Pancreas (tissue), 10 donors: Measurements from ENCODE around the gene FAP. TPM values are rescaled to one million over a fixed set of nuclear protein-coding genes. Genes with fewer than 3 reads are reported as not detected.

Experiments
- ATAC-seq, 4 donors: fragments of 200-7000 bp; cut with Tn5 transposase; one replicate each; pipeline versions ENCODE4 v1.8.0 to v1.9.1; 2020; ENCODE audit warnings: mild to moderate bottlenecking in 4 of 4, moderate library complexity in 4 of 4
- DNase-seq, 6 donors: peaks; one replicate each; pipeline ENCODE4 v3.0.0-alpha.2; 2020
- FAIRE-seq: peaks from 2 replicates; lab custom pipeline; 2012; peaks lifted over from hg19 to GRCh38; lab: Jason Lieb, UNC
- H3K27ac ChIP-seq, 4 donors: fragments of 200-600 bp; sonication (generic); 1 replicate in 3 of 4; 2 replicates in 1 of 4; pipeline versions ENCODE4 v1.5.0 to v1.8.0; 2020
- H3K27me3 ChIP-seq, 4 donors: fragments of 200-600 bp; one replicate each; pipeline ENCODE4 v1.8.0; 2021
- H3K36me3 ChIP-seq, 3 donors: fragments of 200-600 bp; sonication (generic) in 1 of 3; one replicate each; pipeline versions ENCODE4 v1.5.0 to v1.8.0; 2020 to 2021
- H3K4me1 ChIP-seq, 3 donors: fragments of 200-600 bp; one replicate each; pipeline ENCODE4 v1.8.0; 2021
- H3K4me3 ChIP-seq, 4 donors: fragments of 200-600 bp; sonication (generic) in 2 of 4; one replicate each; pipeline versions ENCODE4 v1.5.0 to v1.8.0; 2020 to 2021
- H3K9me3 ChIP-seq, 4 donors: fragments of 200-600 bp; one replicate each; pipeline ENCODE4 v1.8.0; 2021
- WGBS, 2 donors: extraction: QIAGEN DNeasy Blood & Tissue Kit; methylation state at CpG; one replicate each; pipeline ENCODE4 v1.1.7; 2013; 5-methylcytosine and 5-hydroxymethylcytosine counted together
- intact Hi-C, 3 donors: fragments of 100-400 bp; cut with DNase I; formaldehyde crosslinking; loops; one replicate each; pipeline versions ENCODE4 v1.11.1 to v1.14.2; 2022
- polyA plus RNA-seq, 2 donors: library from polyadenylated mRNA; stranded (reverse); fragments of 200-250 nt; gene quantifications; one replicate each; pipeline ENCODE4 v1.2.3, GENCODE V29; 2013
- total RNA-seq, 6 donors: library from RNA; stranded (reverse); fragmentation: NEBNext Ultra II Directional in 4 of 6; extraction: Animal tissue kit (Norgen Biotek cat#: 25700) in 4 of 6; gene quantifications; one replicate each; pipeline versions ENCODE4 v1.2.1 to v1.2.4, GENCODE V29; 2021 to 2023
- TF ChIP-seq, protein P1 (sequence below), 4 donors: fragments of 200-600 bp; sonication (generic) in 3 of 4; IDR thresholded peaks; one replicate each; pipeline versions ENCODE4 v1.5.0 to v1.8.0; 2021; ENCODE audit warnings: antibody characterized with exemption in 4 of 4
- donor health status: healthy with polysubstance abuse.
- donor health status: DM: no; HTN: no; CAD: no; lungs with moderate emphysema.
- donor health status: DM: no; HTN: no; CAD: no.
- donor health status: control.
- donor health status: control.
- donor health status: Bipolar disorder and iron deficiency.
- donor health status: DM: yes; HTN: yes; CAD: no.
- donor health status: DM: no; HTN: no; CAD: no.
- donor health status: DM: no; HTN: no; CAD: no.
- donor health status: DM: yes; HTN: yes; CAD: no.

The FAP gene
- total and polyA plus RNA-seq, 8 donors = 0.98 to 38.1 (median 8.4) TPM

DNA sequence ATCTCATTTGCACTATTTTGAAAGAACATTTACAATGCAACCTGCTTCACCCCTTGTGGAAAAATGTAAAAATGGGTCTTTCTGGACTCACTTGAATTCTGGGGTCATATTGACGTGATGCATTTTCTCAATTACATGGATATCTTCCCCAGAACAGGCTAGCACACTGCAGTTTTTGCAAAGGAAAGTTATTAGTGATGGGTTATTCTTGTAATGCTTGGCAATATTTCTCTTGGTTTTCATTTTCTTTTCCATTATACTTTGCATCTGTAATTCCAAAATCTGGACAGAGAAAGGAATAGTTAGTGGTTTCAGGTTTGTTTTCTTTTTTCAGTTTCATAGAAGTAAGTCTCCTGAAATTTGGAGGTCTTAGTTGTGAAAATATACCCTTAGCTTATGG, 24.8 kb upstream of the FAP start:
- intact Hi-C loops = no loop called here

DNA sequence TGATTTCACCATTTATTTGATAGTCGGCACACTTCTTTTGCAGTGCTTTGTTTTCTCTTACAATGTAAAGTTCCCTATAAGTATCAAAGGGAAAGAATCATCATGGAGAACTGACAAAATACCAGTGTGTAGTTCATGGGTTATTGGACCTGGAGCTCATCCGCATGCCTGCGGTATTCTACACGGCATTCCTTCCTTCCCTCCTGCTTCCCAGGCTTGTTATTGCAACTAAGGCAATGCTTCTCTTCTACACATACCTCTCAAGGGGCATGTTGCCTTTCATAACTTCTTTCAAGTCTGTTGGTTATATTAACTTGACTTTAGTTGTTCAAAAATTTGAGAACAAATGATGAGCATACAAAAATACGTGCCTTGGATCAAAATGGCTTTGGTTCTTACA, 24.3 kb upstream of the FAP start:
- H3K9me3 ChIP-seq = no peaks in the 10 kb centered on the region
- FAIRE-seq (no peak), DNase-seq (no peak), ATAC-seq (no peak)
- 91 to 95% methylated on average over 5 of the region's 5 CpGs for WGBS, 2 donors
- peaks cover 0 to 24% (median 0%) of the 10 kb centered on the region in 3 donors for H3K36me3 ChIP-seq
- no peaks in the 10 kb centered on the region for H3K4me1 ChIP-seq
- no peak overlapping the region for H3K27ac ChIP-seq
- intact Hi-C loops = no loop called here
- no peaks in the 10 kb centered on the region for H3K27me3 ChIP-seq
- TF ChIP-seq, protein P1, sequence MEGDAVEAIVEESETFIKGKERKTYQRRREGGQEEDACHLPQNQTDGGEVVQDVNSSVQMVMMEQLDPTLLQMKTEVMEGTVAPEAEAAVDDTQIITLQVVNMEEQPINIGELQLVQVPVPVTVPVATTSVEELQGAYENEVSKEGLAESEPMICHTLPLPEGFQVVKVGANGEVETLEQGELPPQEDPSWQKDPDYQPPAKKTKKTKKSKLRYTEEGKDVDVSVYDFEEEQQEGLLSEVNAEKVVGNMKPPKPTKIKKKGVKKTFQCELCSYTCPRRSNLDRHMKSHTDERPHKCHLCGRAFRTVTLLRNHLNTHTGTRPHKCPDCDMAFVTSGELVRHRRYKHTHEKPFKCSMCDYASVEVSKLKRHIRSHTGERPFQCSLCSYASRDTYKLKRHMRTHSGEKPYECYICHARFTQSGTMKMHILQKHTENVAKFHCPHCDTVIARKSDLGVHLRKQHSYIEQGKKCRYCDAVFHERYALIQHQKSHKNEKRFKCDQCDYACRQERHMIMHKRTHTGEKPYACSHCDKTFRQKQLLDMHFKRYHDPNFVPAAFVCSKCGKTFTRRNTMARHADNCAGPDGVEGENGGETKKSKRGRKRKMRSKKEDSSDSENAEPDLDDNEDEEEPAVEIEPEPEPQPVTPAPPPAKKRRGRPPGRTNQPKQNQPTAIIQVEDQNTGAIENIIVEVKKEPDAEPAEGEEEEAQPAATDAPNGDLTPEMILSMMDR (IDR thresholded peaks at IDR 0.05) = no peak
- no peak overlapping the region for H3K4me3 ChIP-seq

More for the DNA sequence above, 24.8 kb upstream of the FAP start:
- WGBS, 2 donors = 91 to 100% methylated on average over 1 of the region's 1 CpG
- Histone ChIP-seq H3K36me3 (peaks cover 0 to 24% (median 0%) of the 10 kb centered on the region in 3 donors), H3K4me1 (no peaks in the 10 kb centered on the region), H3K27me3 (no peaks in the 10 kb centered on the region), H3K27ac (no peak overlapping the region), H3K4me3 (no peak overlapping the region), H3K9me3 (no peaks in the 10 kb centered on the region)
- FAIRE-seq (no peak), ATAC-seq (no peak), DNase-seq (no peak)
- TF ChIP-seq, protein P1 (IDR thresholded peaks at IDR 0.05) = no peak

DNA sequence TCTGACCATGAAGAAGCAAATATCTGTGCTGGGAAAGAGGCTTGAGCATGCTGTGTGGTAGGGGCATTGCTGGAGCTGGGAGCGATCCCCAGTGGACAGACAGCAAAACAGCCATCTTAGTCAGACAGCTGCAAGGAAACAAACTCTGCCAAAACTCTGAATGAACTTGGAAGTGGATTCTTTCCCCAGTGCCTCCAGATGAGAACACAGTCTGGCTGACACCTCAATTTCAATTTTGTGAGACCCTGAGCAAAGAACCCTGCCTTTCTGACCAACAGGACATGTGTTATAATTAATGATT, 23.2 kb upstream of the FAP start:
- TF ChIP-seq, protein P1 (IDR thresholded peaks at IDR 0.05) = no peak
- WGBS, 2 donors = 88 to 95% methylated on average over 1 of the region's 1 CpG
- intact Hi-C loops = no loop called here
- no peaks in the 10 kb centered on the region for H3K9me3 ChIP-seq
- FAIRE-seq (no peak), DNase-seq (no peak), ATAC-seq (peak in 1 of 4 donors; percentile 17)
- no peaks in the 10 kb centered on the region for H3K27me3 ChIP-seq
- no peaks in the 10 kb centered on the region for H3K4me1 ChIP-seq
- peaks cover 0 to 14% (median 0%) of the 10 kb centered on the region in 3 donors for H3K36me3 ChIP-seq
- H3K4me3 ChIP-seq = no peak overlapping the region
- no peak overlapping the region for H3K27ac ChIP-seq

DNA sequence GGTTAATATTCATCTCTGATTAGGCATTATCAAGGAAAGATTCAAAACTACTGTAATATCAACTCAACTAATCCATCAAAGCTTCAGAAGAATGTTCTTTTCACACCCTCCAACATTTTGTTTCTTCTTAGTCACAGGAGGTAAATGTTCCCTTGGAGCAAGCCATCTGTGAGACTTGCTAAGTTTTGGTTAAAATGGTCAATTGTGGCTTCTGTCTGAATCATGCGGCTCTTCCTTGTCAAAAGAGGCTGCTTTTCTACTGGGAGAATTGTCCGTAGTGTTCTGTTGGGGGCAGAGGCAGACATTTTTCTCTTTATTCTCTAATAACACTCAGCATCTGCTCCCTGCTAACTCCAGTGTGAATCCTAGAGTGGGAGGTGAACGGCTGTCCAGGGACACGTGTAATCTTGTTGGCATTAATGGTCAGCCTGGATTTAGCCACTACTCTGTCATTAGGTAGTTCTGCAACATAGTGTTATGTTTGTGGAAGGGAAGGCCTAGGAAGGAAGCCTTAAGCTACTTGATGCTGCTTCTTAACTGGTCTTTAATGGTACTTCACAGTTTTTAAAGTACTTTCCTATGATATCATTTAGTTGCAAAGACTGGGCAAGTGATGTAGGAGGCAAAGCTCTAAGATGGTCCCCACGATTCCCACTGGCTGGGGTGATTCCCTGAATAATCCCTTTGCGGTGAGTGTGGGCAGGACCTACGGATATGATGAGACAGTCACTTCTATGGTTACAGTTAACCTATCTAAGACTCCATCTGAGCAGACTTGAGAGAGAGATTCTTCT, 22.6 kb upstream of the FAP start:
- TF ChIP-seq, protein P1 (IDR thresholded peaks at IDR 0.05) = no peak
- Histone ChIP-seq H3K36me3 (peaks cover 0 to 10% (median 0%) of the 10 kb centered on the region in 3 donors), H3K4me3 (no peak overlapping the region), H3K9me3 (no peaks in the 10 kb centered on the region), H3K27ac (no peak overlapping the region), H3K27me3 (no peaks in the 10 kb centered on the region), H3K4me1 (no peaks in the 10 kb centered on the region)
- no peak for FAIRE-seq
- intact Hi-C loops = no loop called here
- DNase-seq = no peak
- 90 to 91% methylated on average over 7 of the region's 7 CpGs for WGBS, 2 donors
- ATAC-seq = no peak
